GM12875 (cell line): ENCODE results near the gene ABTB2.

Experiments
- H3K4me3 ChIP-seq: one replicate; pipeline ENCODE4 v1.5.1; 2011; ENCODE audit warnings: low read depth, low read length, control low read depth
- TF ChIP-seq, protein P1 (sequence below): IDR thresholded peaks from 2 replicates; pipeline ENCODE4 v1.5.1; 2011; ENCODE audit warnings: low read depth, mild to moderate bottlenecking, control low read depth, inconsistent platforms, low read length, moderate library complexity, borderline replicate concordance; ENCODE audit not compliant: insufficient read depth

ABTB2 gene

DNA sequence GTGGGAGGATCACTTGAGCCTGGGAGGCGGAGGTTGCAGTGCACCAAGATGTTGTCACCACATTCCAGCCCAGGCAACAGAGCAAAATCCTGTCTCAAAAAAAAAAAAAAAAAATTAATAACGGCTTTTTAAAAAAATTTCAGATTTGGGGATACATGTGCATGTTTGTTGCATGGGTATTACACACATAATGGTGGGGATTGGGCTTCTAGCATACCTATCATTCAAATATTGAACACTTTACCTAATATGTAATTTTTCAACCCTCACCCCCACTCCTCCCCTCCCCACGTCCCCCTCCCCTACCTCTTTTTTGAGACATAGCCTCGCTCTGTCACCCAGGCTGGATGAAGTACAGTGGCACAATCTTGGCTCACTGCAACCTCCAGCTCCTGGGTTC is 40.1 kb downstream of the ABTB2 start:
- no peak overlapping the region for H3K4me3 ChIP-seq
- TF ChIP-seq, protein P1, sequence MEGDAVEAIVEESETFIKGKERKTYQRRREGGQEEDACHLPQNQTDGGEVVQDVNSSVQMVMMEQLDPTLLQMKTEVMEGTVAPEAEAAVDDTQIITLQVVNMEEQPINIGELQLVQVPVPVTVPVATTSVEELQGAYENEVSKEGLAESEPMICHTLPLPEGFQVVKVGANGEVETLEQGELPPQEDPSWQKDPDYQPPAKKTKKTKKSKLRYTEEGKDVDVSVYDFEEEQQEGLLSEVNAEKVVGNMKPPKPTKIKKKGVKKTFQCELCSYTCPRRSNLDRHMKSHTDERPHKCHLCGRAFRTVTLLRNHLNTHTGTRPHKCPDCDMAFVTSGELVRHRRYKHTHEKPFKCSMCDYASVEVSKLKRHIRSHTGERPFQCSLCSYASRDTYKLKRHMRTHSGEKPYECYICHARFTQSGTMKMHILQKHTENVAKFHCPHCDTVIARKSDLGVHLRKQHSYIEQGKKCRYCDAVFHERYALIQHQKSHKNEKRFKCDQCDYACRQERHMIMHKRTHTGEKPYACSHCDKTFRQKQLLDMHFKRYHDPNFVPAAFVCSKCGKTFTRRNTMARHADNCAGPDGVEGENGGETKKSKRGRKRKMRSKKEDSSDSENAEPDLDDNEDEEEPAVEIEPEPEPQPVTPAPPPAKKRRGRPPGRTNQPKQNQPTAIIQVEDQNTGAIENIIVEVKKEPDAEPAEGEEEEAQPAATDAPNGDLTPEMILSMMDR: no peak

DNA sequence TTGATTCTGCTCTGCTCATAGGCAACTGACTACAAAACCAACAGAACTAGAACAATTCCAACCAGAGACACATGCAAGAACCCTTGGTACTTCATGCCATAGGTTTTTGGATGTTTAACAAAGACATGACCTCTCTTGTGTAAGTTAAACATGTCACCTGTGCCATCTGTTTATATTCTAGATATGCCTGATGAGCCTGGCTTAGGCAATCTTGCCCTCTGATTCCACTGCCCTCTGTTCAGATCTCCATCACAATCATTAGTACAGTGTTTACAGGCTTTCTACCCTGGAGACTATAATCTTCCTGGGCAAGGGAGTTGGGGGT is 40.8 kb downstream of the ABTB2 start:
- TF ChIP-seq, protein P1: no peak
- H3K4me3 ChIP-seq: no peak overlapping the region

GRCh38 chr11:34316347-34317035 is 41.3 kb downstream of the ABTB2 start:
- TF ChIP-seq, protein P1: no peak
- no peak overlapping the region for H3K4me3 ChIP-seq

GRCh38 chr11:34315394-34315793 is 42.4 kb downstream of the ABTB2 start:
- TF ChIP-seq, protein P1: no peak
- no peak overlapping the region for H3K4me3 ChIP-seq

GRCh38 chr11:34314936-34315335 is 42.9 kb downstream of the ABTB2 start:
- no peak overlapping the region for H3K4me3 ChIP-seq
- TF ChIP-seq, protein P1: no peak

DNA sequence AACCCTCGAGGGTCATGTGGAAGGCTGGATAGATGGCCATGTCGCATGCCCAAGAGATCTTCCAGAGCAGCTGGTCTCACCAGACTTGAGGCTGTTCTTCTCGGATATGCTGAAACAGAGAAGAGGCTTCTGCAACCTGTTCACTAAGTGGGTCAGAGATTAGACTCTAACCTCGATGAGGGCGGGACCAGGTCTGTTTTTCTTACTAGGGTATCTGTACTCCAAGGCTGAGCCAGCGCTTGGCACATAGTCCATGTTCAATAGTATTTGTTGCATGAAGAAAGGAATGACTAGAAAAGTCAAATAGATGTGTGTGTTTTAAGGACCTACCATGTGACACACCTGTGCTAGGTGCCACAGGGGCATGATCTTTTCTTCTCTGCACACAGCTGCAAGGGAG is 43.6 kb downstream of the ABTB2 start:
- TF ChIP-seq, protein P1: no peak
- H3K4me3 ChIP-seq: no peak overlapping the region

- TF ChIP-seq, protein P1: no peak
- no peak overlapping the region for H3K4me3 ChIP-seq
These were observed 44.7 kb downstream of the ABTB2 start for GRCh38 chr11:34313099-34313517.
